GM23338 (cell line): ENCODE results near the gene ANAPC5. TPM values are rescaled to one million over a fixed set of nuclear protein-coding genes. Genes with fewer than 3 reads are reported as not detected.

Experiments
- ATAC-seq: fragments of 200-7000 bp; cut with Tn5 transposase; 3 replicates; pipeline ENCODE4 v1.9.1; 2020
- DNase-seq: peaks from one replicate; pipeline ENCODE4 v3.0.0-alpha.2; 2015; ENCODE audit warnings: low spot score
- H2AFZ ChIP-seq: fragments of 200-600 bp; sonication (generic); 2 replicates; pipeline ENCODE4 v1.8.0; 2016; ENCODE audit warnings: antibody characterized with exemption, mild to moderate bottlenecking, moderate library complexity
- H3F3A ChIP-seq: fragments of 200-600 bp; sonication (generic); replicated peaks from 2 replicates; pipeline ENCODE4 v1.8.0; 2017; ENCODE audit warnings: antibody characterized with exemption, mixed run types, low read depth
- H3K27ac ChIP-seq: fragments of 200-600 bp; sonication (generic); 2 replicates; pipeline ENCODE4 v1.6.1; 2016; ENCODE audit warnings: low read depth
- H3K27me3 ChIP-seq: fragments of 200-600 bp; sonication (generic); 2 replicates; pipeline ENCODE4 v1.8.0; 2016; ENCODE audit warnings: mild to moderate bottlenecking, mixed run types, moderate library complexity; ENCODE audit not compliant: insufficient read depth
- H3K36me3 ChIP-seq: fragments of 200-600 bp; sonication (generic); 2 replicates; pipeline ENCODE4 v1.8.0; 2016; ENCODE audit warnings: mild to moderate bottlenecking; ENCODE audit not compliant: insufficient read depth
- H3K4me1 ChIP-seq: fragments of 200-600 bp; sonication (generic); 2 replicates; pipeline ENCODE4 v1.8.0; 2016; ENCODE audit warnings: mild to moderate bottlenecking, moderate library complexity; ENCODE audit not compliant: insufficient read depth
- H3K4me2 ChIP-seq: fragments of 200-600 bp; sonication (generic); 2 replicates; pipeline ENCODE4 v1.7.1; 2017; ENCODE audit warnings: mixed run types
- H3K4me3 ChIP-seq: fragments of 200-600 bp; sonication (generic); 2 replicates; pipeline ENCODE4 v1.6.1; 2016; ENCODE audit warnings: mixed run types
- H3K79me2 ChIP-seq: fragments of 200-600 bp; sonication (generic); replicated peaks from 2 replicates; pipeline ENCODE4 v1.8.0; 2017; ENCODE audit warnings: mild to moderate bottlenecking; ENCODE audit not compliant: insufficient read depth
- H3K9me2 ChIP-seq: fragments of 200-600 bp; sonication (generic); 2 replicates; pipeline ENCODE4 v1.8.0; 2017; ENCODE audit not compliant: insufficient read depth
- H4K20me1 ChIP-seq: fragments of 200-600 bp; sonication (generic); replicated peaks from 2 replicates; pipeline ENCODE4 v1.8.0; 2017; ENCODE audit warnings: mild to moderate bottlenecking; ENCODE audit not compliant: insufficient read depth
- H3K27ac Mint-ChIP-seq: 2 replicates; pipeline ENCODE4 v1.8.0; 2020; ENCODE audit warnings: inconsistent platforms, mild to moderate bottlenecking, moderate library complexity, mixed read lengths
- H3K27me3 Mint-ChIP-seq: 3 replicates; pipeline ENCODE4 v1.8.0; 2022; ENCODE audit warnings: low read depth, mild to moderate bottlenecking, moderate library complexity, mixed read lengths, inconsistent platforms; ENCODE audit not compliant: insufficient read depth, poor library complexity
- H3K36me3 Mint-ChIP-seq: 3 replicates; pipeline ENCODE4 v1.8.0; 2021; ENCODE audit warnings: low read depth, mild to moderate bottlenecking, inconsistent platforms, moderate library complexity, mixed read lengths
- H3K4me1 Mint-ChIP-seq: 3 replicates; pipeline ENCODE4 v1.8.0; 2020; ENCODE audit warnings: mild to moderate bottlenecking, inconsistent platforms, mixed read lengths
- H3K4me3 Mint-ChIP-seq: 3 replicates; pipeline ENCODE4 v1.8.0; 2021; ENCODE audit warnings: moderate library complexity, mild to moderate bottlenecking, inconsistent platforms, mixed read lengths
- H3K9me3 Mint-ChIP-seq: 3 replicates; pipeline ENCODE4 v1.8.0; 2020; ENCODE audit warnings: moderate library complexity, mild to moderate bottlenecking, inconsistent platforms, mixed read lengths
- CREB1 ChIP-seq: fragments of 250-450 bp; sonication (Bioruptor Pico); IDR thresholded peaks from 2 replicates; pipeline ENCODE4 v1.5.0; 2020; ENCODE audit warnings: low read depth, mild to moderate bottlenecking, moderate library complexity
- CTCF ChIP-seq, 2 experiments: fragments of 200-600 bp in 1 of 2; sonication (generic) in 1 of 2; conservative IDR thresholded peaks; 2 replicates each; pipeline versions ENCODE4 v1.5.1 to v1.6.1; 2016 to 2017; ENCODE audit warnings: antibody characterized with exemption in 2 of 2, low read depth in 2 of 2, mild to moderate bottlenecking in 2 of 2, moderate library complexity in 1 of 2
- ETS1 ChIP-seq: IDR thresholded peaks from 2 replicates; pipeline ENCODE4 v1.6.1; 2016; ENCODE audit warnings: antibody characterized with exemption
- EZH2 ChIP-seq: fragments of 200-600 bp; sonication (generic); IDR thresholded peaks from one replicate; pipeline ENCODE4 v1.8.0; 2017; ENCODE audit warnings: antibody characterized with exemption, mild to moderate bottlenecking, low read depth; ENCODE audit not compliant: unreplicated experiment
- EZH2phosphoT487 ChIP-seq: fragments of 200-600 bp; sonication (generic); IDR thresholded peaks from one replicate; pipeline ENCODE4 v1.8.1; 2018; ENCODE audit warnings: antibody characterized with exemption; ENCODE audit not compliant: unreplicated experiment
- JUNB ChIP-seq: IDR thresholded peaks from one replicate; pipeline ENCODE4 v1.6.1; 2016; ENCODE audit warnings: antibody characterized with exemption; ENCODE audit not compliant: unreplicated experiment
- NANOG ChIP-seq: IDR thresholded peaks from 2 replicates; pipeline ENCODE4 v1.6.1; 2016; ENCODE audit warnings: antibody characterized with exemption, borderline replicate concordance
- REST ChIP-seq: IDR thresholded peaks from one replicate; pipeline ENCODE4 v1.6.1; 2018; ENCODE audit warnings: antibody characterized with exemption; ENCODE audit not compliant: unreplicated experiment
- STAT1 ChIP-seq: IDR thresholded peaks from one replicate; pipeline ENCODE4 v1.6.1; 2016; ENCODE audit warnings: antibody characterized with exemption; ENCODE audit not compliant: unreplicated experiment
- ZNF114 ChIP-seq: fragments of 250-450 bp; sonication (Bioruptor Pico); IDR thresholded peaks from 2 replicates; pipeline ENCODE4 v1.5.0; 2020; ENCODE audit warnings: mild to moderate bottlenecking, moderate library complexity
- ZNF331 ChIP-seq: fragments of 250-450 bp; sonication (Bioruptor Pico); IDR thresholded peaks from 2 replicates; pipeline ENCODE4 v1.5.0; 2020; ENCODE audit warnings: low read depth, mild to moderate bottlenecking, moderate library complexity
- ZNF462 ChIP-seq: fragments of 250-450 bp; sonication (Bioruptor Pico); IDR thresholded peaks from 2 replicates; pipeline ENCODE4 v1.5.0; 2020; ENCODE audit warnings: mild to moderate bottlenecking, moderate library complexity
- polyA plus RNA-seq: library from polyadenylated mRNA; unstranded; fragments of >200 nt; fragmentation: Nextera tagmentation; extraction: Ambion mirVana; gene quantifications from 2 replicates; pipeline ENCODE4 v1.2.1, GENCODE V29; 2016
- total RNA-seq: library from RNA; depleted of rRNA; stranded (reverse); fragments of >200 nt; shearing (Covaris generic); gene quantifications from 2 replicates; pipeline ENCODE4 v1.2.3, GENCODE V29; 2014

ANAPC5 gene
- total and polyA plus RNA-seq, 2 experiments from 2014 or later, result 65.9 to 125 TPM

GRCh38 chr12:121357331-121357730 lies 5.1 kb upstream of the ANAPC5 start:
- Mint-ChIP-seq H3K27me3 (no peaks in the 10 kb centered on the region), H3K27ac (no peak overlapping the region), H3K4me1 (no peaks in the 10 kb centered on the region; the same call in none of the 3 replicates), H3K9me3 (no peaks in the 10 kb centered on the region), H3K36me3 (no peaks in the 10 kb centered on the region), H3K4me3 (no peak overlapping the region)
- Histone ChIP-seq H3K27ac (no peak overlapping the region), H3K4me1 (no peaks in the 10 kb centered on the region), H3K4me3 (no peak overlapping the region), H3F3A (no peaks in the 10 kb centered on the region), H3K4me2 (no peak overlapping the region), H4K20me1 (no peaks in the 10 kb centered on the region), H2AFZ (no peak overlapping the region), H3K36me3 (no peaks in the 10 kb centered on the region), H3K9me2 (no peaks in the 10 kb centered on the region), H3K27me3 (no peaks in the 10 kb centered on the region), H3K79me2 (no peaks in the 10 kb centered on the region)
- TF ChIP-seq STAT1 (no peak), EZH2phosphoT487 (no peak), CREB1 (no peak), ZNF462 (CRISPR knock-in tag) (no peak), ZNF331 (no peak), ETS1 (no peak), REST (no peak), NANOG (no peak), JUNB (no peak), ZNF114 (CRISPR knock-in tag) (no peak), CTCF (conservative IDR thresholded peaks at IDR 0.05; ENCODE audit: low read depth in 2 of 2) (no peak), EZH2 (no peak)
- no peak for DNase-seq
- ATAC-seq, result no peak
